Chondrocyte (in vitro differentiated cells): ENCODE results near the gene SDC1. TPM values are rescaled to one million over a fixed set of nuclear protein-coding genes. Genes with fewer than 3 reads are reported as not detected.

Source experiments
- DNase-seq: peaks from one replicate; pipeline ENCODE4 v3.0.0; 2021; ENCODE audit warnings: mixed read lengths, low spot score
- H3K27ac Mint-ChIP-seq: one replicate; pipeline ENCODE4 v1.8.0; 2021; ENCODE audit warnings: mild to moderate bottlenecking, moderate library complexity, mixed read lengths; ENCODE audit not compliant: unreplicated experiment
- H3K27me3 Mint-ChIP-seq: 2 replicates; pipeline ENCODE4 v1.8.0; 2021; ENCODE audit warnings: low read depth, mixed read lengths
- H3K36me3 Mint-ChIP-seq: 2 replicates; pipeline ENCODE4 v1.8.0; 2021; ENCODE audit warnings: low read depth, mixed read lengths
- H3K4me1 Mint-ChIP-seq: 2 replicates; pipeline ENCODE4 v1.8.0; 2021; ENCODE audit warnings: low read depth, mild to moderate bottlenecking, mixed read lengths
- H3K4me3 Mint-ChIP-seq: one replicate; pipeline ENCODE4 v1.8.0; 2021; ENCODE audit warnings: mild to moderate bottlenecking, moderate library complexity, mixed read lengths; ENCODE audit not compliant: unreplicated experiment
- H3K9me3 Mint-ChIP-seq: 2 replicates; pipeline ENCODE4 v1.8.0; 2021; ENCODE audit warnings: low read depth, mixed read lengths
- CTCF ChIP-seq: fragments of 200-600 bp; sonication (generic); IDR thresholded peaks from 2 replicates; pipeline ENCODE4 v1.5.0; 2021; ENCODE audit warnings: antibody characterized with exemption, mild to moderate bottlenecking, moderate library complexity
- total RNA-seq: library from RNA; stranded (reverse); gene quantifications from 3 replicates; pipeline ENCODE4 v1.2.1, GENCODE V29; 2021

SDC1 gene
- total RNA-seq, 1 donor from 2014 or later: 13.2 TPM

- DNase-seq: peak; percentile 14
- no peak for TF ChIP-seq CTCF
- H3K4me1 Mint-ChIP-seq: peaks cover 27% of the 10 kb centered on the region
- H3K27me3 Mint-ChIP-seq: no peaks in the 10 kb centered on the region
- H3K27ac Mint-ChIP-seq: peak overlapping the region; percentile 55
- H3K36me3 Mint-ChIP-seq: no peaks in the 10 kb centered on the region
- no peak overlapping the region for H3K4me3 Mint-ChIP-seq
- H3K9me3 Mint-ChIP-seq: no peaks in the 10 kb centered on the region
Measured at GRCh38 chr2:20222014-20222768, 2.7 kb downstream of the SDC1 start.

DNA sequence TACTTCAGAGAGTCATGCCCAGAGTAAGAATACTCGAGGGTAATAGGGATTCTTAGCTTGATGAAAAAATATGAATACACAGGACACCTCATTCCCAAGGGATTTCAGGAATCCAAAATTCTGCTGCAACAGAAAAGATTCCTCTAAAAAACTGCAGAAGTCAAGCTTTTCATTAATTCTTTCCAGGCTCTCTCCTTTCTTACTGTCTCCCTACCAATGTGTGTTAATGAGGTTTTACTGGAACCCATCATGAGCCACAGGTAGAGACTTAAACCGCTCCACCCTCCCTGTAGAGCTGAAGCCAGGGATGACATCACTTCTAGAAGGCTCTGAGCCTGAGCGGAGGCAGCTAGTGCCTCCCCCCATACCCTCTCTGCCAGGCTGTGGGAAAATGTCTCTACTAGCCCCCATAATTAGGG, 3.4 kb downstream of the SDC1 start:
- H3K4me3 Mint-ChIP-seq: no peak overlapping the region
- H3K9me3 Mint-ChIP-seq: no peaks in the 10 kb centered on the region
- H3K4me1 Mint-ChIP-seq: peaks cover 27% of the 10 kb centered on the region
- no peaks in the 10 kb centered on the region for H3K27me3 Mint-ChIP-seq
- no peaks in the 10 kb centered on the region for H3K36me3 Mint-ChIP-seq
- TF ChIP-seq CTCF: no peak
- peak overlapping the region; percentile 55 for H3K27ac Mint-ChIP-seq
- DNase-seq: no peak

- no peaks in the 10 kb centered on the region for H3K9me3 Mint-ChIP-seq
- peak; percentile 6 for DNase-seq
- H3K4me3 Mint-ChIP-seq: no peak overlapping the region
- H3K4me1 Mint-ChIP-seq: peaks cover 27% of the 10 kb centered on the region
- H3K27me3 Mint-ChIP-seq: no peaks in the 10 kb centered on the region
- H3K36me3 Mint-ChIP-seq: no peaks in the 10 kb centered on the region
- TF ChIP-seq CTCF: no peak
- H3K27ac Mint-ChIP-seq: peak overlapping the region; percentile 41
Measured at GRCh38 chr2:20220806-20221554, 4.0 kb downstream of the SDC1 start.

GRCh38 chr2:20219763-20220380, 5.1 kb downstream of the SDC1 start:
- TF ChIP-seq CTCF: no peak
- Mint-ChIP-seq H3K36me3 (no peaks in the 10 kb centered on the region), H3K27me3 (no peaks in the 10 kb centered on the region), H3K27ac (no peak overlapping the region), H3K4me3 (no peak overlapping the region), H3K9me3 (no peaks in the 10 kb centered on the region), H3K4me1 (peaks cover 22% of the 10 kb centered on the region)
- peak; percentile 71 for DNase-seq
